C4-2B (cell line): ENCODE results near the gene AGPAT3.

Source experiments
- ZFX ChIP-seq: fragments of 450-650 bp; IDR thresholded peaks from 2 replicates; pipeline ENCODE4 v1.6.1; 2017
- TF ChIP-seq, protein P1 (sequence below): fragments of 450-650 bp; conservative IDR thresholded peaks from 2 replicates; pipeline ENCODE4 v1.5.1; 2017; ENCODE audit warnings: mild to moderate bottlenecking

DNA sequence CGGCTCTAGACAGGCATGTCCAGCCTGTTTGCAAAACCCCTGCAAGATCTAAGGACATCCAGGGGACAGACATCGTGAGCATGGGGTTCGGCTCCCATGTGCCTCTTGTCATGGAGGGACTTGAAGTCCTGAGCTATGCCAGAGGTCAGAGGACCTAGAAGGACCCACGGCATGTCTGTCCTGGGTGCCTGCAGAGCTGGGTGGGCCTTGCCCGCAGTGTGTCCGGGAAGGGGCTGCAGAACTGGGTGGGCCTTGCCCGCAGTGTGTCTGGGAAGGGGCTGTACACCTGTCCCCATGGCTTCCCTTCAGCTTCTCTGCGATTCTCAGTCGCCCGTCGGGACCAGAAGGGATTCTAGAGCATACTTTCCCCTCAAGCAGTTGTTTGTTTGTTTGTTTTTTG is 127.1 kb downstream of the AGPAT3 start:
- TF ChIP-seq, protein P1, sequence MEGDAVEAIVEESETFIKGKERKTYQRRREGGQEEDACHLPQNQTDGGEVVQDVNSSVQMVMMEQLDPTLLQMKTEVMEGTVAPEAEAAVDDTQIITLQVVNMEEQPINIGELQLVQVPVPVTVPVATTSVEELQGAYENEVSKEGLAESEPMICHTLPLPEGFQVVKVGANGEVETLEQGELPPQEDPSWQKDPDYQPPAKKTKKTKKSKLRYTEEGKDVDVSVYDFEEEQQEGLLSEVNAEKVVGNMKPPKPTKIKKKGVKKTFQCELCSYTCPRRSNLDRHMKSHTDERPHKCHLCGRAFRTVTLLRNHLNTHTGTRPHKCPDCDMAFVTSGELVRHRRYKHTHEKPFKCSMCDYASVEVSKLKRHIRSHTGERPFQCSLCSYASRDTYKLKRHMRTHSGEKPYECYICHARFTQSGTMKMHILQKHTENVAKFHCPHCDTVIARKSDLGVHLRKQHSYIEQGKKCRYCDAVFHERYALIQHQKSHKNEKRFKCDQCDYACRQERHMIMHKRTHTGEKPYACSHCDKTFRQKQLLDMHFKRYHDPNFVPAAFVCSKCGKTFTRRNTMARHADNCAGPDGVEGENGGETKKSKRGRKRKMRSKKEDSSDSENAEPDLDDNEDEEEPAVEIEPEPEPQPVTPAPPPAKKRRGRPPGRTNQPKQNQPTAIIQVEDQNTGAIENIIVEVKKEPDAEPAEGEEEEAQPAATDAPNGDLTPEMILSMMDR = no peak
- no peak for TF ChIP-seq ZFX
